ENCODE results near the gene THSD4.

DNA sequence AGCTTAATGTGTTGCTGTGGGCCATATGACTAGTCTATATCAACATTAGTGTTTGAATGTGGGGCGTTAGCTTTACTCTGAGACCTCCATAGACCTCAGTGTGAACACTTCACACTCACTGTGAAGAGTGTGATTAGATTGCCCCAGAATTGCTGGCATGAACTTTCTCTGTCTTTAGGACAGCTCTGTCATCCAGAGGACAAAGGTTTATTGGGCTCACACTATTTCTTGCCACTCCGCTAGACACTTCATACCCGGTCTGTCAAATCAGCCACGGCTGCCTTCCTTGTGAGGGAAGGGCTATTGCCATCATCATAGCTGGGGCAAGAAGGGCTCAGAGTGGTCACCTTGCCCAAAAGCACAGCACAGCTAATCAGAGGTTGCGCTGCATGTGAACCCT lies 378.3 kb downstream of the THSD4 start:
- TF ChIP-seq, protein P1, sequence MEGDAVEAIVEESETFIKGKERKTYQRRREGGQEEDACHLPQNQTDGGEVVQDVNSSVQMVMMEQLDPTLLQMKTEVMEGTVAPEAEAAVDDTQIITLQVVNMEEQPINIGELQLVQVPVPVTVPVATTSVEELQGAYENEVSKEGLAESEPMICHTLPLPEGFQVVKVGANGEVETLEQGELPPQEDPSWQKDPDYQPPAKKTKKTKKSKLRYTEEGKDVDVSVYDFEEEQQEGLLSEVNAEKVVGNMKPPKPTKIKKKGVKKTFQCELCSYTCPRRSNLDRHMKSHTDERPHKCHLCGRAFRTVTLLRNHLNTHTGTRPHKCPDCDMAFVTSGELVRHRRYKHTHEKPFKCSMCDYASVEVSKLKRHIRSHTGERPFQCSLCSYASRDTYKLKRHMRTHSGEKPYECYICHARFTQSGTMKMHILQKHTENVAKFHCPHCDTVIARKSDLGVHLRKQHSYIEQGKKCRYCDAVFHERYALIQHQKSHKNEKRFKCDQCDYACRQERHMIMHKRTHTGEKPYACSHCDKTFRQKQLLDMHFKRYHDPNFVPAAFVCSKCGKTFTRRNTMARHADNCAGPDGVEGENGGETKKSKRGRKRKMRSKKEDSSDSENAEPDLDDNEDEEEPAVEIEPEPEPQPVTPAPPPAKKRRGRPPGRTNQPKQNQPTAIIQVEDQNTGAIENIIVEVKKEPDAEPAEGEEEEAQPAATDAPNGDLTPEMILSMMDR (IDR thresholded peaks at IDR 0.05): no peak
- TF ChIP-seq POLR2A (IDR thresholded peaks at IDR 0.05): no peak
- TF ChIP-seq EP300 (IDR thresholded peaks at IDR 0.05): no peak

All from sigmoid colon (tissue), 4 donors.